A204.1 (cell line): ENCODE results near the gene GLYATL3.
"Not testable (repeated sequence)": the region's sequence is repeated elsewhere in the genome, so short reads cannot be mapped to it uniquely, and the experiment has no call there.

ENCODE experiments used
- FAIRE-seq: peaks from 2 replicates; lab custom pipeline; 2012; peaks lifted over from hg19 to GRCh38; lab: Jason Lieb, UNC

Gene GLYATL3

GRCh38 chr6:49499623-49500022 lies at the start of gene GLYATL3:
TSS of gene GLYATL3 (plus strand) at chr6:49499923. CDS start at chr6:49511991, 12,068 bp downstream.
- FAIRE-seq = no peak

- peak; percentile 68 for FAIRE-seq
These were observed 46.5 kb upstream of the GLYATL3 start for GRCh38 chr6:49453221-49453620.

- no peak for FAIRE-seq
These were observed 44.7 kb upstream of the GLYATL3 start for GRCh38 chr6:49454787-49455709.

GRCh38 chr6:49457771-49458170 lies 42.0 kb upstream of the GLYATL3 start:
- FAIRE-seq = no peak

- FAIRE-seq = no peak
These were observed 37.7 kb upstream of the GLYATL3 start for GRCh38 chr6:49462071-49462470.

- FAIRE-seq = no peak
These were observed 37.2 kb upstream of the GLYATL3 start for GRCh38 chr6:49462599-49462926.

GRCh38 chr6:49462927-49463611 lies 36.7 kb upstream of the GLYATL3 start, which contains the start of the genes CENPQ and MMUT:
TSS of gene CENPQ (plus strand) at chr6:49463370. CDS start at chr6:49470177, 6,807 bp downstream.
TSS of gene MMUT (minus strand) at chr6:49463253. CDS start at chr6:49459466, 3,787 bp downstream.
- FAIRE-seq = peak; percentile 95

- FAIRE-seq = no peak
These were observed 36.1 kb upstream of the GLYATL3 start for GRCh38 chr6:49463612-49463967.

- no peak for FAIRE-seq
These were observed 35.0 kb upstream of the GLYATL3 start for GRCh38 chr6:49464691-49465090.

GRCh38 chr6:49468042-49468441 lies 31.7 kb upstream of the GLYATL3 start:
- no peak for FAIRE-seq

- FAIRE-seq = not testable (repeated sequence)
These were observed 23.2 kb upstream of the GLYATL3 start for GRCh38 chr6:49476564-49476963.

- FAIRE-seq = no peak
These were observed 20.3 kb upstream of the GLYATL3 start for GRCh38 chr6:49479308-49479970.

- not testable (repeated sequence) for FAIRE-seq
These were observed 17.9 kb upstream of the GLYATL3 start for GRCh38 chr6:49481846-49482245.

- FAIRE-seq = not testable (repeated sequence)
These were observed 16.3 kb upstream of the GLYATL3 start for GRCh38 chr6:49483380-49483779.

GRCh38 chr6:49490633-49491032 lies 9.1 kb upstream of the GLYATL3 start:
- FAIRE-seq = no peak

- FAIRE-seq = no peak
These were observed 2.4 kb upstream of the GLYATL3 start for GRCh38 chr6:49497304-49497703.

- no peak for FAIRE-seq
These were observed 597 bp upstream of the GLYATL3 start for GRCh38 chr6:49499126-49499525.

- no peak for FAIRE-seq
These were observed 4.9 kb downstream of the GLYATL3 start for GRCh38 chr6:49504666-49505065.

- FAIRE-seq = no peak
These were observed 6.9 kb downstream of the GLYATL3 start for GRCh38 chr6:49506569-49507111.

GRCh38 chr6:49509342-49509741 lies 9.6 kb downstream of the GLYATL3 start:
- no peak for FAIRE-seq

- no peak for FAIRE-seq
These were observed 13.6 kb downstream of the GLYATL3 start for GRCh38 chr6:49513153-49513989.
